ENCODE data around the gene VCX2.
"Not testable (repeated sequence)": the region's sequence is repeated elsewhere in the genome, so short reads cannot be mapped to it uniquely, and the experiment has no call there.

Gene VCX2

DNA sequence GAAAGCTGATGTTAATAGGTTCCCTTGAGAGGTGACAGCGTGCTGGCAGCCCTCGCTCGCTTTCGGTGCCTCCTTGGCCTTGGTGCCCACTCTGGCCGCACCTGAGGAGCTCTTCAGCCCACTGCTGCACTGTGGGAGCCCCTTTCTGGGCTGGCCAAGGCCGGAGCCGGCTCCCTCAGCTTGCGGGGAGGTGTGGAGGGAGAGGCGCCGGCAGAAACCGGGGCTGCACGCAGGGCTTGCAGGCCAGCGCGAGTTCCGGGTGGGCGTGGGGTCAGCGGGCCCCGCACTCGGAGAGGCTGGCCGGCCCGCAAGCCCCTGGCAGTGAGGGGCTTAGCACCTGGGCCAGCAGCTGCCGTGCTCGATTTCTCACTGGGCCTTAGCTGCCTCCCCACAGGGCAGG is 49.7 kb downstream of the VCX2 start:
- DNase-seq (ENCODE audit: low spot score), result not testable (repeated sequence)

Measured in HuH-7.5 (cell line).